Activated naive CD4-positive, alpha-beta T cell treated with anti-CD3 and anti-CD28 coated beads for 36 hours (primary cell): Measurements from ENCODE around the gene ANTXRL. TPM values are rescaled to one million over a fixed set of nuclear protein-coding genes. Genes with fewer than 3 reads are reported as not detected.
"Not testable (repeated sequence)": the region's sequence is repeated elsewhere in the genome, so short reads cannot be mapped to it uniquely, and the experiment has no call there.

Experiments used
- CTCF ChIA-PET: fragments of 350-600 bp; sonication (Branson Sonifier 250); formaldehyde crosslinking; loops from one replicate; lab custom pipeline; 2021; ENCODE audit warnings: antibody characterized with exemption; lab: Charles Lee
- DNase-seq: peaks from one replicate; pipeline ENCODE4 v3.0.0-alpha.2; 2020
- H3K27ac Mint-ChIP-seq: one replicate; pipeline ENCODE4 v1.8.0; 2021; ENCODE audit warnings: mild to moderate bottlenecking, mixed read lengths
- H3K27me3 Mint-ChIP-seq: one replicate; pipeline ENCODE4 v1.8.0; 2021; ENCODE audit warnings: low read depth, mixed read lengths
- H3K36me3 Mint-ChIP-seq: one replicate; pipeline ENCODE4 v1.8.0; 2021; ENCODE audit warnings: low read depth, mixed read lengths
- H3K4me1 Mint-ChIP-seq: one replicate; pipeline ENCODE4 v1.8.0; 2021; ENCODE audit warnings: low read depth, mixed read lengths
- H3K4me3 Mint-ChIP-seq: one replicate; pipeline ENCODE4 v1.8.0; 2021; ENCODE audit warnings: mild to moderate bottlenecking, moderate library complexity, mixed read lengths
- H3K9me3 Mint-ChIP-seq: one replicate; pipeline ENCODE4 v1.8.0; 2021; ENCODE audit warnings: mixed read lengths
- intact Hi-C: fragments of 100-400 bp; cut with micrococcal nuclease; formaldehyde crosslinking; loops from one replicate; pipeline ENCODE4 v1.15.1; 2023
- total RNA-seq, 2 experiments: library from RNA; stranded (reverse); gene quantifications; one replicate each; pipeline ENCODE4 v1.2.3, GENCODE V29; 2021

Gene ANTXRL
- total RNA-seq, 2 experiments from 2014 or later, result not detected

DNA sequence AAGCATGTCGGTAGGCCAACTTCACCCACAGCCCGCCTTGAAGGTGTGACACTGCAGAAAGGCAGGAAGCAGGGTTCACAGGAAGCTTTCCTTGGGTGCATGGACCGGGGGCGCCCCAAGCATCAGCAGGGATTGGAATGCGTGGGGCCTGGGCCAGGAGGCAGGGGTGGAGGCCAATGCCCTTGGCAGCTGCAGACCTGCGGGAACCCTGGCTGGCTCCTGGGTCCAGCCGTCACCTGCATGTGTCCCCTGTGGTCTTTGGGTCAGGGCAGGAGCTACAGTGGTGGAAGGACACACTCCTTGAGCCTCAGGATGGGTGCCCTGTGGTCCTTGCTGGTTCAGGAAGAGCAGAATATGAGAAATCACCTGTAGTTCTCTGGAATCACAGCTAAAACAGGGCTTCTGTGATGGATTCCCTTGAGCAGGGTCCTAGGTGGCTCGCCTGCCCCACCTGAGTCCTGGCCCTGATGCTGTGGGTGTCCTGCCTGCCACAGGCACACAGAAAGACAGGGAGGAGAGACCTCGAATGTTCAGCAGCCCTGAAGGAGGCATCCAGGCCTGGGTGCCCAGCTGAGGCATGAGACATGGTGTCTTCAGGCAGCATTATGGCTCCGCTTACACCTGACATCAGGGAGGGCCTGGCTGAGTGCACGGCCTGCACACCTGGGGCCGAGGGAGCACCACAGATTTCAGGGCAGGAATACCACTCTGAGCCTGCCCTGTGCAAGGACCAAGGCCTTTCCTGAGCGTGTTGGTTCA, 15.1 kb downstream of the ANTXRL start:
- no peak for DNase-seq
- H3K4me3 Mint-ChIP-seq, result no peak overlapping the region
- H3K4me1 Mint-ChIP-seq, result peaks cover 28% of the 10 kb centered on the region
- no peaks in the 10 kb centered on the region for H3K27me3 Mint-ChIP-seq
- CTCF ChIA-PET, result no interaction called here
- H3K27ac Mint-ChIP-seq, result no peak overlapping the region
- no peaks in the 10 kb centered on the region for H3K36me3 Mint-ChIP-seq
- intact Hi-C loops, result no loop called here
- H3K9me3 Mint-ChIP-seq, result no peaks in the 10 kb centered on the region

DNA sequence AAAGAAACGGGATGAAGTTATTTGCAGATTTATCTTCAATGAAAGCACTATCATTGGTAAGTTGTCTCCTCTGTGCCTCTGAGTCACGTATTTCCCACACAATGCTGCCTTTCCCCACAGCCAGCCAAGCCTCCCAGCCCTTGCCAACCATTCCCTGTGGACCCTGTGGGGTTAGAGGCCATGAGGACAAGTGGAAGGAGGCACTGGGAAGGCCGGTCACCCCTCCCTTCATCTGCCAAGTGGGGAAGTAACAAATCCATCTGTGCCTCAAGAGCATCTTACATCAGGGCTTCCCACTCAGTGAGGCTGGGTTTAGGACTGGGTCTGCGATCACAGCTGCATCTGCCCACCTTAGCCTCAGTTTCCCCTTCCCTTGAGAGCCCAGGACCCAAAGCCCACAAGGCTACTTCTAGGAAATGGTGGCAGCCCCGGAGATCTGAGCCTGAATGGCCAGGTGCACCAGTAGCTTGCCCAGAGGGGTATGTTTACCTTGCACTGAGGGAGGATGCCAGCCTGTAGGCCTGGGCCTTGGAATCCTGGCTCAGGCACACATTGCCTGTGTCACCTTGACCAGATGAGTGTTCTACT, 16.1 kb downstream of the ANTXRL start:
- peaks cover 26% of the 10 kb centered on the region for H3K4me1 Mint-ChIP-seq
- CTCF ChIA-PET, H3K9me3 Mint-ChIP-seq, H3K27me3 Mint-ChIP-seq, H3K4me3 Mint-ChIP-seq, DNase-seq, H3K27ac Mint-ChIP-seq, intact Hi-C loops, H3K36me3 Mint-ChIP-seq: not testable (repeated sequence)

DNA sequence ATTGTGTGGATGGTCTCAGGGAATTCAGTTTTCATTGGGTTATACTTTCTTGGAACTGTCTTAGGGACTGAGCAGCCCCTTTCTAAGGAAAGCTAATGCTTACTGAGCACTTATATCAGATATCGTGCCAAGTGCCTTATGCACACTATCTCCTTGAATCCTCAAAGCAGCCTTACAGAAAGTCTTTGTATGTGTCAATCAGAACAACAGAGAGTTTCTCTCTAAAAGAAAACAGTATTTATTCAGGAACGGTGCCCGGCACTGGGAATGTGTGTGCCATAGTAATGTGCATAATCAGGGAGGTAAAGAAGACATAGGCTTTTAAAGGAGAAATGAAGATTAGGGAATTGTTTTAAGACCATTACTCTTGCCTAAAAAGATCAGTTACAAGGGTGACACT, 17.3 kb downstream of the ANTXRL start:
- H3K4me3 Mint-ChIP-seq, result no peak overlapping the region
- no peak overlapping the region for H3K27ac Mint-ChIP-seq
- H3K36me3 Mint-ChIP-seq, result no peaks in the 10 kb centered on the region
- intact Hi-C loops, result no loop called here
- DNase-seq, result no peak
- peaks cover 14% of the 10 kb centered on the region for H3K4me1 Mint-ChIP-seq
- no peaks in the 10 kb centered on the region for H3K27me3 Mint-ChIP-seq
- H3K9me3 Mint-ChIP-seq, result no peaks in the 10 kb centered on the region
- CTCF ChIA-PET, result no interaction called here

GRCh38 chr10:46304671-46305070, 17.9 kb downstream of the ANTXRL start:
- H3K9me3 Mint-ChIP-seq, H3K27me3 Mint-ChIP-seq, H3K4me1 Mint-ChIP-seq, DNase-seq, intact Hi-C loops, H3K4me3 Mint-ChIP-seq, H3K36me3 Mint-ChIP-seq, CTCF ChIA-PET, H3K27ac Mint-ChIP-seq: not testable (repeated sequence)

- Mint-ChIP-seq H3K9me3 (no peaks in the 10 kb centered on the region), H3K27ac (no peak overlapping the region), H3K4me3 (no peak overlapping the region), H3K36me3 (no peaks in the 10 kb centered on the region), H3K4me1 (peaks cover 4% of the 10 kb centered on the region), H3K27me3 (no peaks in the 10 kb centered on the region)
- DNase-seq, result no peak
- intact Hi-C loops, result no loop called here
- CTCF ChIA-PET, result no interaction called here
These were observed 18.5 kb downstream of the ANTXRL start for GRCh38 chr10:46305079-46305818.

DNA sequence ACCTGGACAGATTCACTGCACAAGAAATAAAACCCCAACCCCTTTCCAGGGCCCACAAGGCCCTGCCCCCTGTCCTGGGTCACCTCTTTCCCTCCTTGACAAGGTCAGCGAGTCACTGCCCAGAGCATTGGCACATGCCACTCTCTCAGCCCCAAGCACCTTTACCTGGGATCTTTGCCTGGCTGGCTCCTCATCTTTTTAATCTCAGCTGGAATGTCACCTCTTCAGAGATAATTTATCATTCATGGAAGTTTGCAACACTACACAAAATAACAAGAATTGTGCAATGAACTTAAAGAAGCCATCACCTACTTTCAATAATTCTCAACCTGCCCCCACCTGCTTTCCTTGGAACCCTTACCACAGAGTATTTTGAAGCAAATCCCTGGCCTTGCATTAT, 19.2 kb downstream of the ANTXRL start:
- intact Hi-C loops, result no loop called here
- Mint-ChIP-seq H3K36me3 (no peaks in the 10 kb centered on the region), H3K9me3 (no peaks in the 10 kb centered on the region), H3K27ac (no peak overlapping the region), H3K4me1 (no peaks in the 10 kb centered on the region), H3K4me3 (no peak overlapping the region), H3K27me3 (no peaks in the 10 kb centered on the region)
- CTCF ChIA-PET, result no interaction called here
- DNase-seq, result no peak

DNA sequence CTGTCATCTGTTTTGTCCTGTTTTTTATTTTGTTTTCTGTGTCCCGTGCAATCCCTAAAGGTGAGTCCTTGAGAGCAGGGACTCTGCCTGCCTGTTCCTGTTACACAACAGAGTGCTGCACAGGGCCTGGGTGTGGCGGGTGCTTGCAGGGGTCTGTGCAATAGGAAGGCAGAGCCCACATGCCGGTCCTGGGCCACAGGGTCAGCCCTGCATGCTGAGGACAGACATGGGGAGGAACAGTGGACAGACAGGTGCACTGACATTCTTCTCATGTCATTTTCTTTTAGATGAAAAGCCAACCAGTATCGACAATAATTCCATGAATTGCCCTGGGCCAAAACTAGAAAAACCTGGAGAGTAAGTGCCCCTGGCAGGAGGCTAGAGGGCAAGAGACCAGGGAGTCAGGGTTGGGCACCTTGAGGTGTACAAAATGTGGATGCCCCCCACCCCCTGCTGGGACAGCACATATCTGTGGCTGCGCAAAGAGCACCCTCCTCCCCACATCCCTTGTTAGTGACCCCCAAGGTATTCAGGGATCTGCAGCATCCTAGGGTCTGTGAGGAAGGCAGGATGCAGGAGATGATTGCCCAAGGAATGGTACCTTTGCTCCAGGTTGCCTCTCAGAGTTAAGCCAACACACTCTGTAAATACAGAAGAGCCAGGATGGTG, 19.9 kb downstream of the ANTXRL start:
- Mint-ChIP-seq H3K4me1 (no peaks in the 10 kb centered on the region), H3K27me3 (no peaks in the 10 kb centered on the region), H3K27ac (no peak overlapping the region), H3K4me3 (no peak overlapping the region), H3K9me3 (no peaks in the 10 kb centered on the region), H3K36me3 (no peaks in the 10 kb centered on the region)
- intact Hi-C loops, result no loop called here
- DNase-seq, result no peak
- CTCF ChIA-PET, result no interaction called here

DNA sequence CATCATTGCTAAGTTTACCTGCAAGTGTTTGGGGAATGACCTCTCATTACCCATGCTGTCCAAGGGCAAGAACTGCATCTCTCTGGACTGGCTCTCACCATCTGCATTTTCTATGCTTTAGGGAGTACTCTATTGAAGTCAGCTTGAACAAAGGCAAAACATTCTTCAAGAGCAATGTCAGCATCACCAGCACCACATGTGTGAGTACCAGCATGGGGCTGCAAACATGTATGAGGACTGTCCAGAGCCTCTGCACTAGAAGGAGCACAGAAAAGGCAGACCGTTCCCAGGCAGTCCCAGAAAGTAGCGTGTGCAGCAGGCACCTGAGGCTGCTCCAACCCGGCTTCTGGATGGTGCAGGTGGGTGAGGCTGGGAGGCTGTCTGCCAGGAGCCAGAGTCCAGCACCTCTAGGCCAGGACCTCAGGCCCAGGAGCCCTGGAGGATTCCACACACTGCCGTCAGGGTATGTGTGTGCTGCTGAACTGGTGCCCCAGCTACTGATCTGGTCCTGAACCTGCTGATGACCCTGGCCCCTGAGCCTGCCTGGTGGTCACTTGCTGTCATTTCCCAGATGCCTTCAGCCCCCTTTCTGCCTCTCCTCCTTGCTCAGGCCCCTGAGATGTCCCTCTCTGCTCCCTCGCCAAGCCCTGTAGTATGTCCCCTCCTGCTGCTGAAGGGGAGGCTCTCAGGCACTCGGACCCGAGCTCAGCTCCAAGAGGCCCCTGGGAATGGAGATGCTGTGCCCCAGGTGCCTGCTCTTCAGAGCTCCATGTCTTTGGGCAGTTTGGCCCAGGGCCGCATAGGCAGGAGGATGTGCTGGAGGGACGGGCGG, 20.7 kb downstream of the ANTXRL start:
- H3K9me3 Mint-ChIP-seq, result no peaks in the 10 kb centered on the region
- H3K4me1 Mint-ChIP-seq, result no peaks in the 10 kb centered on the region
- no peak overlapping the region for H3K4me3 Mint-ChIP-seq
- intact Hi-C loops, result no loop called here
- no peak overlapping the region for H3K27ac Mint-ChIP-seq
- no peak for DNase-seq
- H3K27me3 Mint-ChIP-seq, result no peaks in the 10 kb centered on the region
- no peaks in the 10 kb centered on the region for H3K36me3 Mint-ChIP-seq
- CTCF ChIA-PET, result no interaction called here

- CTCF ChIA-PET, result no interaction called here
These were observed 21.3 kb downstream of the ANTXRL start for GRCh38 chr10:46308113-46308415.

DNA sequence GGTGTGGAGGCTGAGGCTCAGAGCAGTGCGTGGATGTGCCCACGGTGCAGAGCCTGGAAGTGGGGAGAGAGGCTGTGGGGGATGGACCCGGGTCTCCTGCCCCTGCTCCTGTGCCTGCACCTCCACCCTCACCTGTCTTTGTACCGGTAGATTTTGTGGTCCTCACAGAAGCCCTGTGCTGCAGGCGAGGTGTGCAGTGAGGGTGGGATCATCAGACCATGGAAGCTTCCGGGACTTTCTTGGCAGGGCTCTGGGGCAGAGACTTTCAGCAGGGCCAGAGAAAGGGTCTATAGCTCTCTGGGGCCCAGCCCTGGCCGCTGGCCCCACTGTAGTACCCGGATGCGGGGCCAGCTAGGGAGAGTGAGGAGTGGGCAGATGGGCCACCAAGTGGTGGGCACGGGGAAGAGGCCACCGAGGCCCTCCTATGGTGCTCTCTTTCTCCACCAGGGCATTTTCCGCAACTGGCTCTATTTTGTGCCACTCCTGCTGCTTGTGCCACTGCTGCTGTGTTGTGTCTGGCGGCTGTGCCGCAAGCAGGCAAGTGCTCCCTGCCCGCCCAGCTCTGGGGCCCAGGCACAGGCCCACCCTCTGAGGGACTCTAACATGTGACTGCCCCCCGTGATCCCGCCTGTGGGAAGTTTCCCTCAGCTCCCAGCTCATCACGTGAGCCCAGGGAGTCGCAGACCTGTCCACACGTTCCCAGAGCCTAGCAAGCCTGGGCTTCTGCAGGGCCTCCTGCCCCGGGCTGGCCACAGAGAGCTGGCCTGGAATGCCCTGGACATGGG, 22.1 kb downstream of the ANTXRL start:
- H3K4me3 Mint-ChIP-seq, result no peak overlapping the region
- intact Hi-C loops, result no loop called here
- H3K4me1 Mint-ChIP-seq, result no peaks in the 10 kb centered on the region
- no peaks in the 10 kb centered on the region for H3K36me3 Mint-ChIP-seq
- H3K27me3 Mint-ChIP-seq, result no peaks in the 10 kb centered on the region
- no peaks in the 10 kb centered on the region for H3K9me3 Mint-ChIP-seq
- CTCF ChIA-PET, result no interaction called here
- DNase-seq, result no peak
- no peak overlapping the region for H3K27ac Mint-ChIP-seq

More at GRCh38 chr10:46308113-46308415, 21.3 kb downstream of the ANTXRL start:
- Mint-ChIP-seq H3K36me3 (no peaks in the 10 kb centered on the region), H3K27me3 (no peaks in the 10 kb centered on the region), H3K4me1 (no peaks in the 10 kb centered on the region), H3K27ac (no peak overlapping the region), H3K4me3 (no peak overlapping the region), H3K9me3 (no peaks in the 10 kb centered on the region)
- intact Hi-C loops, result no loop called here
- DNase-seq, result no peak

DNA sequence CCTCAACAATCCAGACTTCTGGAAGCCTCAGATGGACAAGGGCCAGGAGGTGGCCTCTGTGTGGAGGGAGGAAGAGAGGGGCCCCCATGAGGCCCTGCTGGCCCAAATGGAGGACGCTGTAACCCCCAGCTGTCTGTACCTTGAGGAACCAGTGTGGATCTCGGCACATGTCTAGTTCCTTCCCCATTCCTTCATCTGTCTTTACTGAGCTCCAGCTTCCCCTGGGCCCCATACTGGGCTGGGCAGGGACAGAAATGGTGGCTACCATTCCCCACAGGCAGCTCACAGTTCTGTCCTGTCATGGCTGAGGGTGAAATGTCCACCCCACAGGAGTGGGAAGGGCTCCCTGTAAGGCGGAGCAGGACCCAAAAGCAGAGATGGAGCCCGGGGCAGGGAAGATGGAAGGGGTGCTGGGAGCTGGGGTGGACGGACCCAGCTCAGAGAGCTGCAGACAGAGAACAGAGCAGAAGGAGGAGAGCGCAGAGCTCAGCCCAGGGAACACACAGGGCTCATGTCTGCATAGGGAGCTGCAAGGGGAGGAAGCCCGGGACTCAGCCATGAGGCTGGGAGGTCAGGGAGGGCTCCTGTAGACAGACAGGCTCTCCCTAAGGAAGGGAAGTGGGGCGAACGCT, 22.8 kb downstream of the ANTXRL start:
- Mint-ChIP-seq H3K4me3 (no peak overlapping the region), H3K36me3 (no peaks in the 10 kb centered on the region), H3K27me3 (no peaks in the 10 kb centered on the region), H3K4me1 (no peaks in the 10 kb centered on the region), H3K9me3 (no peaks in the 10 kb centered on the region), H3K27ac (no peak overlapping the region)
- intact Hi-C loops, result no loop called here
- CTCF ChIA-PET, result no interaction called here
- DNase-seq, result no peak
